ENCODE results near the gene SNRPD1. TPM values are rescaled to one million over a fixed set of nuclear protein-coding genes. Genes with fewer than 3 reads are reported as not detected.
"Not testable (repeated sequence)": the region's sequence is repeated elsewhere in the genome, so short reads cannot be mapped to it uniquely, and the experiment has no call there.

SNRPD1 gene
- total RNA-seq, 1 donor from 2014 or later = 58.1 TPM

DNA sequence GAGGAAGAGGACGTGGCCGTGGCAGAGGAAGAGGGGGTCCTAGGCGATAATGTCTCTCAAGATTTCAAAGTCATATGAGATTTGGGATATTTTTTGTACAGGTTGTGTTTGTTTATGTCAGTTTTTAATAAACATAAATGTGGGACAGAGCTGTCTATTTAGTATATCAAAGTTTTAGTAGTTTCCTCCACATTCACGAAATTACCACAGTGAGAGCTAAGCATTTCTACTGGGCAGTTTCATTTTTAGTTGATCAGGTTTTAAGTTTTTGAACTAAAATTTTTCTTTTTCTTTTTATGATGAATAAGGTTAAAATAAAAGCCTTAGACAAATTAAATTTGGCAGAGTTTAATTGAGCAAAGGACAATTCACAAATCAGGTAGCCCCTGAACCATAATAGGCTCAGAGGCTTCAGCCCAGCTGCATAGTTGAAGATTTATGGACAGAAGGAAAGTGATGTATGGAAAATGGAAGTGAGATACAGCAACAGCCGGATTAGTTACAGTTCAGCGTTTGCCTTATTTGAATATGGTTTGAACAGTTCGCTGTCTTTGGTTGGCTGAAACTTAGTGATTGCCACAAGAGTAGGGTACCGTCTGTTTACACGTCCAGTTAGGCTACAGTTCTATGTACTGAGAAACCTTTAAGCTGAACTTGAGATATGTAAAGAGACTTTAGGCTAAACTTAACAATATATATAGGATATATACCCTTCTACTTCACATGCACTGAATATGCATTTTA is 17.1 kb downstream of the SNRPD1 start:
- POLR2A ChIA-PET = interaction anchor here (1.1 to 1.5 kb wide), 3 partner anchors 16 to 56 kb away, joined by 3 to 7 read pairs (median 5); partner anchors contain the start of genes ESCO1 and SNRPD1
- H3K36me3 Mint-ChIP-seq (ENCODE audit: low read depth) = peaks cover 64% of the 10 kb centered on the region
- peak; percentile 84 for ATAC-seq (ENCODE audit: low read depth)
- intact Hi-C loops (cut with micrococcal nuclease) = no loop called here
- DNase-seq = no peak
- H3K27ac Mint-ChIP-seq = peak overlapping the region; percentile 51
- H3K27me3 Mint-ChIP-seq = no peaks in the 10 kb centered on the region
- H3K9me3 Mint-ChIP-seq = no peaks in the 10 kb centered on the region
- no peak for TF ChIP-seq CTCF (IDR thresholded peaks at IDR 0.05)
- CTCF ChIA-PET = interaction anchor here (1.6 kb wide), 1 partner anchor 11 kb away, joined by 5 read pairs; no protein-coding TSS in a partner anchor
- peak overlapping the region; percentile 1 for H3K4me3 Mint-ChIP-seq
- peaks cover 22% of the 10 kb centered on the region for H3K4me1 Mint-ChIP-seq

- peaks cover 57% of the 10 kb centered on the region for H3K36me3 Mint-ChIP-seq (ENCODE audit: low read depth)
- intact Hi-C loops (cut with micrococcal nuclease) = loop anchor here (2.0 kb wide), 1 partner anchor 324 kb away; no protein-coding TSS in a partner anchor
- no peak for DNase-seq
- H3K9me3 Mint-ChIP-seq = no peaks in the 10 kb centered on the region
- no peaks in the 10 kb centered on the region for H3K27me3 Mint-ChIP-seq
- H3K4me1 Mint-ChIP-seq = peaks cover 22% of the 10 kb centered on the region
- POLR2A ChIA-PET = interaction anchor here (0.7 to 1.6 kb wide), 2 partner anchors 20 to 54 kb away, joined by 3 to 4 read pairs; partner anchors contain the start of gene SNRPD1
- no peak overlapping the region for H3K27ac Mint-ChIP-seq
- no peak for ATAC-seq (ENCODE audit: low read depth)
- CTCF ChIA-PET = interaction anchor here (0.7 to 0.8 kb wide), 2 partner anchors 32 to 524 kb away, joined by 3 to 4 read pairs; partner anchors contain the start of gene ESCO1
- no peak for TF ChIP-seq CTCF (IDR thresholded peaks at IDR 0.05)
- no peak overlapping the region for H3K4me3 Mint-ChIP-seq
Measured at GRCh38 chr18:21632393-21632792, 20.3 kb downstream of the SNRPD1 start.

- H3K27me3 Mint-ChIP-seq = no peaks in the 10 kb centered on the region
- H3K36me3 Mint-ChIP-seq (ENCODE audit: low read depth) = peaks cover 36% of the 10 kb centered on the region
- ATAC-seq (ENCODE audit: low read depth) (no peak), DNase-seq (no peak)
- no peak for TF ChIP-seq CTCF (IDR thresholded peaks at IDR 0.05)
- CTCF ChIA-PET = no interaction called here
- POLR2A ChIA-PET = interaction anchor here (0.7 kb wide), 1 partner anchor 105 kb away, joined by 6 read pairs; no protein-coding TSS in a partner anchor
- intact Hi-C loops (cut with micrococcal nuclease) = loop anchor here (5.0 kb wide), 2 partner anchors 53 to 68 kb away; partner anchors contain the start of gene ABHD3
- H3K4me1 Mint-ChIP-seq = peaks cover 18% of the 10 kb centered on the region
- H3K4me3 Mint-ChIP-seq = no peak overlapping the region
- no peaks in the 10 kb centered on the region for H3K9me3 Mint-ChIP-seq
- peak overlapping the region; percentile 22 for H3K27ac Mint-ChIP-seq
Measured at GRCh38 chr18:21634588-21635199, 22.6 kb downstream of the SNRPD1 start.

GRCh38 chr18:21636769-21637168 is 24.7 kb downstream of the SNRPD1 start:
- Mint-ChIP-seq H3K9me3 (no peaks in the 10 kb centered on the region), H3K36me3 (ENCODE audit: low read depth) (peaks cover 20% of the 10 kb centered on the region), H3K27ac (peak overlapping the region; percentile 46), H3K27me3 (no peaks in the 10 kb centered on the region), H3K4me1 (peaks cover 15% of the 10 kb centered on the region), H3K4me3 (no peak overlapping the region)
- TF ChIP-seq CTCF (IDR thresholded peaks at IDR 0.05) = no peak
- intact Hi-C loops (cut with micrococcal nuclease) = loop anchor here (5.0 kb wide), 2 partner anchors 51 to 66 kb away; partner anchors contain the start of gene ABHD3
- ChIA-PET CTCF (no interaction called here), POLR2A (interaction anchor here (0.5 to 1.0 kb wide), 4 partner anchors 10 to 1625 kb away, joined by 4 to 11 read pairs (median 4); partner anchors contain the start of gene SNRPD1)
- ATAC-seq (ENCODE audit: low read depth) (no peak), DNase-seq (no peak)

- Mint-ChIP-seq H3K27ac (peak overlapping the region; percentile 57), H3K4me3 (no peak overlapping the region)
- intact Hi-C loops (cut with micrococcal nuclease) = loop anchor here (5.0 kb wide), 2 partner anchors 48 to 63 kb away; partner anchors contain the start of gene ABHD3
Measured at GRCh38 chr18:21638822-21639221, 26.7 kb downstream of the SNRPD1 start.

DNA sequence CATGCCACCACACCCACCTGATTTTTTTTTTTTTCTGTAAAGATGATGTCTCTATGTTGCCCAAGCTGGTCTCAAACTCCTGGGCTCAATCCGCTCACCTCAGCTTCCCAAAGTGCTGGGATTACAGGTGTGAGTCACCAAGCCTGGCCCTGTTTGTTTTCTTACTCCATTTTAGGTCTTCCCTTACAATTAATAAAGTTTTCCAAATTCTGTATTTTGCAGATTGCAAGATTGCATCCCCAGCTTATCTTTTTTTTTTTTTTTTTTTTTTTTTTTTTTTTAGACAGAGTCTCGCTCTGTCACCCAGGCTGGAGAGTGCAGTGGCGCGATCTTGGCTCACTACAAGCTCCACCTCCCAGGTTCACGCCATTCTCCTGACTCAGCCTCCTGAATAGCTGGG is 28.3 kb downstream of the SNRPD1 start:
- CTCF ChIA-PET; H3K27me3 Mint-ChIP-seq; ATAC-seq (ENCODE audit: low read depth); H3K4me3 Mint-ChIP-seq; H3K9me3 Mint-ChIP-seq; DNase-seq; H3K27ac Mint-ChIP-seq; POLR2A ChIA-PET; intact Hi-C loops (cut with micrococcal nuclease); H3K36me3 Mint-ChIP-seq (ENCODE audit: low read depth): not testable (repeated sequence)
- peaks cover 15% of the 10 kb centered on the region for H3K4me1 Mint-ChIP-seq

More at GRCh38 chr18:21638822-21639221, 26.7 kb downstream of the SNRPD1 start:
- ATAC-seq (ENCODE audit: low read depth) = no peak
- ChIA-PET CTCF (no interaction called here), POLR2A (interaction anchor here (0.6 kb wide), 1 partner anchor 15 kb away, joined by 5 read pairs; no protein-coding TSS in a partner anchor)
- Mint-ChIP-seq H3K9me3 (no peaks in the 10 kb centered on the region), H3K4me1 (peaks cover 15% of the 10 kb centered on the region), H3K36me3 (ENCODE audit: low read depth) (peaks cover 12% of the 10 kb centered on the region), H3K27me3 (no peaks in the 10 kb centered on the region)
- DNase-seq = no peak
- no peak for TF ChIP-seq CTCF (IDR thresholded peaks at IDR 0.05)
